T-helper 22 cell (primary cell): ENCODE measurements around the gene MED16.
A peak's percentile ranks its signal among the peaks of the same experiment; 100 is the strongest.
"Not testable (repeated sequence)": the region's sequence is repeated elsewhere in the genome, so short reads cannot be mapped to it uniquely, and the experiment has no call there.

ENCODE experiments used
- DNase-seq: peaks from one replicate; pipeline ENCODE4 v3.0.0-alpha.2; 2020; ENCODE audit warnings: low read depth

Gene MED16

DNA sequence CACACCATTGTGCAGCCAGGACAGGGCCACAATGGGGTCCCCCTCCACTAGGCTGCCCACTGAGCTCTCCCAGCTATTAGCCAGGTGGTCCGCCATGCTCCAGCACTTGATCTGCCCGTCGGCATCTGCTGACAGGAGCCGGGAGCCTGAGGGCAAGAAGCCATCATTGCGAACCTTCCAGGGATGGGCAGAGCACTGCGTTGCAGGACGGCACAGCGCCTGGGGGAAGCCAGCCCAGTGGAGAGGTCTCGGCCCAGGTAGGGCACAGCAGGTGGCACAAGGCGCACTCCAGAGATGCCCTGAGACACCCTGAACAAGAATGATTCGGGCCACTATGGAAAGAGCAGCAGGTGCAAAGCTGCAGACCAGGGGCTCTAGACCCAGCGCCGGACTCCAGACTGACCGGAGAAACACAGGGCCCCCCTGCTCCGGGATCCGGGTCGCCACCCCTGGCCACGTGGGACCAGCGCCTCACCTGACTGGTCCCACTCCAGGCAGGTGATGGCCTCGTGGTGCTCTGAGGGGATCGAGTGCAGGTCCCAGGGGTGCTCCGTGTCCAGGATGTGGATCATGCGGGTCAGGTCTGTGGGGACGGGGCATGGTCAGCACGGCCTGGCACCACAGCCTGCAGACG, 3.2 kb downstream of the MED16 start:
- DNase-seq, result no peak

DNA sequence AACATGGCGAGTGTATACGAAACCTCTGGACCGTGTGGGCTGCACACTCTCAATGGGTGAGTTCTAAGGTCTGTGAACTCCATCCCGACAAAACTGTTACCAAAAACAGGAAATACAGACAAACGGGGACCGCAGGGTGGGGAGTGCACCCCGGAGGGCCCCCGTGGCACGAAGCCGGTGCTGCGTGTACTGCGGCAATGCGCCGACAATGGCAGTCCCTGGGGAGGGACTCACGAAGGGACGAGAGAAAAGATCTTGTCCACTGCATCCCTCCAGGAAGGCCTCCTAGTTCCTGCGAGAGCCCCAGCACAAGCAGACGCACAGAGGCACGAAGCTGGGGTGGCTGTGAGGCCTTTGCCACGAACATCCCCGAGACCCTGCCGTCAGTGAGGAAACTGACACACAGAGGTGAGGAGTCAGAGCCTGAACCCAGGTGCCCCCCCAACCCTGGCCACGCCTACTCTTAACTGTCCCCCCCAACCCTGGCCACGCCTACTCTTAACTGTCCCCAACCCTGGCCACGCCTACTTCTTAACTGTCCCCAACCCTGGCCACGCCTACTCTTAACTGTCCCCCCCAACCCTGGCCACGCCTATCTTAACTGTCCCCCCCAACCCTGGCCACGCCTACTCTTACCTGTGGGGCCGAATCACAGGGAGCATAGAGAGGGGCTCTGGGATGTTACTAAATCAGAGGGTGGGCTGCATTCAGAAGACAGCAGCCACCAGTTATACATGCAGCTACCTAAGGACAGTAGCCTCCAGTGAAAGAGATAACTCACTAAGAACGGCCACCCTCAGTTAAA, 4.2 kb downstream of the MED16 start:
- DNase-seq, result peak; percentile 58

DNA sequence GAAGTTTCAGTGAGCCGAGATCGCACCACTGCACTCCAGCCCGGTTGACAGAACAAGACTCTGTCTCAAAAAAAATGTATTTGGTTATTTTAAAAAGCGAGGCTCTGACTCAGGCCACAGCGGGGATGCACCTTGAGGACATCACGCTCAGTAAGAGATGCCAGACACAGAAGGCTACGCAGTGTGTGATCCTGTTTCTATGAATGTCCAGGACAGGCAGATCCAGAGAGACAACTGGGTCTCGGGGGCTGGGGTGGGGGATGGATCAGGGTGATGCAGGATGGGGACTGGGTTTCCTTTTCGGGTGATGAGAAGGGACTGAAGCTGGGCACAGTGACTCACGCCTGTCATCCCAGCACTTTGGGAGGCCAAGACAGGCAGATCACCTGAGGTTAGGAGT, 5.4 kb downstream of the MED16 start:
- DNase-seq, result no peak

DNA sequence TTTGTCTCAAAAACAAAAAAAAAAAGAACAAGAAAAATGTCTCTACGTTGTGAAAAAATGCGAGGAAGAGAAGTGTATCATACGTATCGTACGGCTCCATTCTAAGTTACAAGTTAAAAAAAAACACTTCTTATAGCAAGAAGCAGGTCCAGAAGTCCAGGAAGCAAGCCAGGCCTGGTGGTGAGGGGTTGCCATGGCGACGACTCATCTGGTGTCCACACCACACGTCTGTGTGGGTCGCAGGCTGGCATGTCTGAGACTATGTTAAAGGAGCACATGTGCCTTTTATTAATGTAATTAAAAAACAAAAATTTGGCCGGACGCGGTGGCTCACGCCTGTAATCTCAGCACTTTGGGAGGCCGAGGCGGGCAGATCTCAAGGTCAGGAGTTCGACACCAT, 5.9 kb downstream of the MED16 start:
- no peak for DNase-seq

DNA sequence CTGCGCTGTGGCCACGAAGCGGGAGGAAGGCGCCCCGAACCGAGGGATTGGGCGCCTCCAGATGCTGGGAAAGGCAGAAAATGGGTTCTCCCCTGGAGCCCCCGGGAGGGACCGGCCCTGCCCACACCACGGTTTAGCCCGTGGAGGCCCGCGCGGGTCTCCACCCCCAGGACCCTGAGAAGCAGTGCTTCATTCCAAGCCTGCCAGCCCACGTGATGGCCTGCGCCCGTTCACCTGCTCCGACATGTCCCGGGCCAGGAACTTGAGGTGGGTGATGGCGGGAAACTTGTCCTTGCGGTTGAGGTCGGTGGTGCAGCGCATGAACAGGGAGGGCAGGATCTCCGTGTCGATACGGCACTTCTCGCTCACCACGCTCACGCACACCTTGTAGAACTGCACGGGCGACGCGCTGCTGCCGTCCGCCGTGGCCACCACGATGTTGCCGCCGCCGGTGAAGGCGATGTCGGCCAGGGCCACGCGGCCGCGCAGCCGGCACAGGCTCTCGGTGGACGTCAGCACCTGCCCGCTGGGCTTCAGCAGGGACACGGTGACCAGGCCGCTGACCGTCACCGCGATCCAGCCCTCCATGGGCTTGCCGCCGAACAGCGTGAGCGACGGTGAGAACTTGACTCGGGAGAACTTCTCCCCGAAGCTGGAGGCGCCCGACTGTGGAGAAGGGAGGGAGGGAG, 7.3 kb downstream of the MED16 start:
- DNase-seq, result no peak

DNA sequence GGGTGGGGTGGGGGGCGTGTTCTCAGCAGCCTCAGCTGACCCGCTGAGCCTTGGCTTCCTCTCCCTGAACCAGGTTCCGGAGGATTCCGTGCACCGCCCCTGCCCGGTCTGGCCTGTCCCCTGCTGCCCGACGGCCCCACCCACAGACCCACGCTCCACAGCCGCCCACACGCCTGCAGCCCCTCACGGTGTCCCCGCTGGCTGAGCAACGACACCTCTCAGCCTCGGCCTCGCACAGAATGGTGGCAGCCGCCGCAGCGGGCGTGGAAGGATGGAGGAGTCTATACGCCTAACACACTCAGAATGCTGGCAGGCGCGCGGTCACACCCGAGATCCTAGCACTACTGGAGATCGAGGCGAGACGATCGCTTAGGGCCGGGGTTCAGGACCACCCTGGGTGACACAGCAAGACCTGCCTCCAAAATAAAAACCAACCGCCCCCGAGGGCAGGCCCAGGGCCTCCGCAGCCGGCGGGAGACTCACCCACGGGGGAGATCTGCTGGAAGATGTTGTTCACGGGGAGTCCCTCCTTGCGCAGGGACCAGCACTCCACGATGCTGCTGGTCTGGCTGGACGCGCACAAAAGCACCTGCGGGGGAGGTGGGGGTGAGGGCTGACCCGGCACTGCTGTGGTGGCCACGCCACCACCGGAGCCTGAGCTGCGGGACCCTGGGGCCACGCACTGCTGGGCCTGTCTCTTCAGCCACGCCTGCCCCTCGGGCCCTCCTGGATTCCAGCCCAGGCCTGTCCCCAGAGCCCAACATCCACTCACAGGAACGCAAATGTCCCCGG, 8.4 kb downstream of the MED16 start:
- DNase-seq, result no peak

DNA sequence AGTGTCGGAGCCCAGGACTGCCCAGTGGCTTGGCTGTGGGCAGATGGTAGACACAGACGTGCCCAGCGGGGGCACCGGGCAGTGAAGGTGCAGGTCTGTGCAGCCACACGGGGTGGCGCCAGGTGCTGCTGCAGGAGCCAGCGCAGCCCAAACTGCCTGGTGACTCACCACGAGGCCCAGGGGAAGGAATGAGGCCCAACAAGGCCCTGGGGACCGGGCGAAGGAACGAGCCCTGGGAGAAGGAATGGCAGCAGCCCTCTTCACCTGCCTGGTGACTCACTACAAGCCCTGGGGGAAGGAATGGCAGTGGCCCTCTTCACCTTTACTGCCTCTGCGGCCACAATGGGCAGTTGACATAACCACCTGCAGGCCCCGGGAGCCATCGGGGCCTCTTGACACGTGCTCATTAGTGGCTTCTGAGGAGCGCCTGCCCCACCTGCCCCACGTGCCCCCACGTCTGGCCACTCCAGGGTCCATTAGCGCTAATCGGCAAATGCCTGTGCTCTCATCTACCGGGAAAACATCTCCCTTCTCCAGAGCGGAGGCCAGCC, 9.3 kb downstream of the MED16 start:
- DNase-seq, result no peak

DNA sequence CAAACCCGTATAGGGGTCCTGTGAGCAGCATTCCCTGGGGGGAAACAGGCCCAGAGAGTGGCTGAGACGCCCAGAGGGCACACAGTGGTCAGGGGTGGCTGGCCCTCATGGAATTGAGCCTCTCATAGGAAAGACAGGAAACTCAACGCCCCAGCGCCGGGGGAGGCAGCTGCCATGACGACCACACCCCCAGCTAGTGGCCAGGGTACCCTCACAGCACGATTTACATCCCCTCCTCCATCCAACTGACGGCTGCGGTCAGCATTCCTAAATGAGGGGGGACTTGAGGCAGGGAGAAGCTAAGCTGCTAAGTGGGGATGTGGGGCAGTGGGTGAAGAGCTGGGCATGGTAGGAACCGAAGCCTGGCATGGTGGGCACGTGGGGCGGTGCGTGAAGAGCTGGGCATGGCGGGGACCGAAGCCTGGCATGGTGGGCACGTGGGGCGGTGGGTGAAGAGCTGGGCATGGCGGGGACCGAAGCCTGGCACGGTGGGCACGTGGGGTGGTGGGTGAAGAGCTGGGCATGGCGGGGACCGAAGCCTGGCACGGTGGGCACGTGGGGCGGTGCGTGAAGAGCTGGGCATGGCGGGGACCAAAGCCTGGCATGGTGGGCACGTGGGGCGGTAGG, 10.0 kb downstream of the MED16 start:
- DNase-seq, result no peak

DNA sequence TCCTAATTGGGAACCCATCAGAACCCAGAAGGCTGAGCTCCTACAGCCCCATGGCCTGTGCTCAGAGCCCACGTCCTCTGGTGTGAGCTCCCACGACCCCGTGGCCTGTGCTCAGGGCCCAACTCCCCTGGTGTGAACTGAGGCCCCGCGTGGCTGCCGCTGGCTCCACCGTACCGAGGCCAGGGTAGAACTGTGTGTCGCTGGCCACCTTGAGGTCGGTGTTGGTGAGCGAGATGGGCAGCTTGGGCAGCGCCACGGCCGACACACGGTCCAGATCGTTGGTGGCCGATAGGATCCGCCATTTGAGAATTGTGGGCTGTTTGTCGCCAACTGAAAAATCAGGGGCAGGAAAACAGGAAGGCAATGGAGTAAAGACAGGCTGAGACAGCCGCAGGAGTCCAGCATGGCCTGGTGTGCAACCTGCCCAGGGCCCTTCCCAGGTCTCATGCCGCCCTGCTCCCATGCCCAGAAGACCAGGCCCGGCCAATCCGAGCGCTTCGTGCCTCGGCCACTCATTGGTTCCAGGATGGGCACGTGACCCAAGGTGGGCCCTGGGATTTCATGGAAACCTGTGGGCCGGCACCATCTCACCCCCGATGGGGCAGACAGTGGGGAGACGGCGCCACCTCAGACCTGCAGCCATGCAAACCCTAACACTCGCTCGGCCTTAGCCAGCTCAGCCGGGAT, 11.5 kb downstream of the MED16 start:
- DNase-seq, result no peak

DNA sequence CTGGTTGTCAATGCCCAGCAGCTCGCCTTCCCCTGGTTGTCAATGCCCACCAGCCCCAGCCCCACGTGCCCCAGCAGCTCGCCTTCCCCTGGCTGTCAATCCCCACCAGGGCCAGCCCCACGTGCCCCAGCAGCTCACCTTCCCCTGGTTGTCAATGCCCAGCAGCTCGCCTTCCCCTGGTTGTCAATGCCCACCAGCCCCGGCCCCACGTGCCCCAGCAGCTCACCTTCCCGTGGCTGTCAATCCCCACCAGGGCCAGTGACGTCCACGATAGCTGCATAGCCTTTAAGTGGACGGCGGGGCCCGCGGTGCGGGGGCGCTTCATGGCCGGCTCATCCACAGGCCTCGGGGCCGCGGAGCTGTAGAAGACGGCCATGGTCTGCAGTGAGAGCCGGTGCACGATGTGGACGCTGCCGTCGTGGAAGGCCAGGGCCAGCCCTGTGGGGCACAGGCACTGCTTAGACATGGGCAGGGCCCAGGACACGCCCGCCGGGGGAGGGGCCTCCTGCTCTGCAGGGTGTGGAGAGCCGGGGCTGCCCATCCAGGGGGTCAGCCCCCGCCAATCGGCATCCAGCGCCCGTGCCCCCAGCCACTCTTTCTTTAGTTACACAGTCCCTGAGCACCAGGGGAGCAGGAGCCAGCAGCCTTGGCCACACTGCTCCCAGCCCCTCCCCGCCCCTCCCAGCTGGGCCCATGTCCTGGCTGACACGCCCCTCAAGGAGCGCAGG, 13.1 kb downstream of the MED16 start:
- DNase-seq, result no peak

DNA sequence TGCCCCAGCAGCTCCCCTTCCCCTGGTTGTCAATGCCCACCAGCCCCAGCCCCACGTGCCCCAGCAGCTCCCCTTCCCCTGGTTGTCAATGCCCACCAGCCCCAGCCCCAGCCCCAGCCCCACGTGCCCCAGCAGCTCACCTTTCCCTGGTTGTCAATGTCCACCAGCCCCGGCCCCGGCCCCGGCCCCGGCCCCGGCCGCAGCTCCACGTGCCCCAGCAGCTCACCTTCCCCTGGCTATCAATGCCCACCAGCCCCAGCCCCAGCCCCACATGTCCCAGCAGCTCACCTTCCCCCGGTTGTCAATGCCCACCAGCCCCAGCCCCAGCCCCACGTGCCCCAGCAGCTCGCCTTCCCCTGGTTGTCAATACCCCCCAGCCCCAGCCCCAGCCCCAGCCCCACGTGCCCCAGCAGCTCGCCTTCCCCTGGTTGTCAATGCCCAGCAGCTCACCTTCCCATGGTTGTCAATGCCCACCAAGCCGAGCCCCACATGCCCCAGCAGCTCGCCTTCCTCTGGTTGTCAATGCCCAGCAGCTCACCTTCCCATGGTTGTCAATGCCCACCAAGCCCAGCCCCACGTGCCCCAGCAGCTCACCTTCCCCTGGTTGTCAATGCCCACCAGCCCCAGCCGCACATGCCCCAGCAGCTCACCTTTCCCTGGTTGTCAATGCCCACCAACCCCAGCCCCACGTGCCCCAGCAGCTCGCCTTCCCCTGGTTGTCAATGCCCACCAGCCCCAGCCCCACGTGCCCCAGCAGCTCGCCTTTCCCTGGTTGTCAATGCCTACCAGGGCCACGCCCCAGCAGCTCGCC, 14.0 kb downstream of the MED16 start:
- DNase-seq, result not testable (repeated sequence)

DNA sequence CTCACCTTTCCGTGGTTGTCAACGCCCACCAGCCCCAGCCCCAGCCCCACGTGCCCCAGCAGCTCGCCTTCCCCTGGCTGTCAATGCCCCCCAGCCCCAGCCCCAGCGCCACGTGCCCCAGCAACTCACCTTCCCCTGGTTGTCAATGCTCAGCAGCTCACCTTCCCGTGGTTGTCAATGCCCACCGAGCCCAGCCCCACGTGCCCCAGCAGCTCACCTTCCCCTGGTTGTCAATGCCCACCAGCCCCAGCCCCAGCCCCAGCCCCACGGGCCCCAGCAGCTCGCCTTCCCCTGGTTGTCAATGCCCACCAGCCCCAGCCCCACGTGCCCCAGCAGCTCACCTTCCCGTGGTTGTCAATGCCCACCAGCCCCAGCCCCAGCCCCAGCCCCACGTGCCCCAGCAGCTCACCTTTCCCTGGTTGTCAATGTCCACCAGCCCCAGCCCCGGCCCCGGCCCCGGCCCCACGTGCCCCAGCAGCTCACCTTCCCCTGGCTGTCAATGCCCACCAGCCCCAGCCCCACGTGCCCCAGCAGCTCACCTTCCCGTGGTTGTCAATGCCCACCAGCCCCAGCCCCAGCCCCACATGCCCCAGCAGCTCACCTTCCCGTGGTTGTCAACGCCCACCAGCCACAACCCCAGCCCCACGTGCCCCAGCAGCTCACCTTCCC, 14.9 kb downstream of the MED16 start:
- not testable (repeated sequence) for DNase-seq

DNA sequence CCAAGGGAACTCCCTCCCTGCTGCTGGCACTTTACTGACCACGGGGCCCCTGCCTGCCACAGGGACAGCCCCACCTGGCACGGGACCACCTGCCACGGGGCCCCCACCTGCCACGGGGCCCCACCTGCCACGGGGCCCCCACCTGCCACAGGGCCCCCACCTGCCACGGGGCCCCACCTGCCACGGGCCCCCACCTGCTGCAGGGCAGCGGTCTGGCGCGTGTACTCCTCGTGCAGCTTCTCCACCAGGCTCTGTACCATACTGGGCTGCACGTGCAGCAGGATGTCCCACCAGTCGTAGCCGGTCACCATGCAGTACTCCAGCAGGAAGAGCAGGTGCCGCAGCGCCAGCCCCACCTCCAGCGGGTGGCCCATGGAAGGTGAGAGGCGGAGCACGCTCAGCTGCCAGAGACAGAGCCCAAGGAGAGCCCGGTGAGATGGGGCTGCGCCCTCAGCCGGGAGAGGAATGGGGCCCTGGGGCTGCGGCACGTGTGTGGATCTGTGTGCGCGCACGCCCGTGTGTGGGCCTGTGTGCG, 16.1 kb downstream of the MED16 start:
- no peak for DNase-seq

DNA sequence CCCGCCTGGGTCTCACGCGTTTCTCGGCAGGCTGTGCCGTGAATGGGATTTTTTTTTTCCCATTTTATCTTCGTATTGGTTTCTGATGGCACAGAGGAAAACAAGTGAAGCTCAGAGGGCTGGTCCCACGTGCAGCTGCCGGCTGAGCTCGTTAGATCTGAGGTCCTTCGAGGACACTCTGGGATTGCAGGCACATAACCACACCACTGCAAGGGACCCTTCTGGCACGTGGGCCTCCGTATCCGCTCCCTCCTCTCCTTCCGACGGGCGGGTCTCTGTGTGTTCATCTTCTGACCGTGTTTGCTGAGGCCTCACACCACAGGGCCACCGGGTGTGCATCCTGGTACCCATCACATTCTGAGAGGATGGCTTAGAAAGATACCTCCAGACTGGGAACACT, 16.9 kb downstream of the MED16 start:
- no peak for DNase-seq

DNA sequence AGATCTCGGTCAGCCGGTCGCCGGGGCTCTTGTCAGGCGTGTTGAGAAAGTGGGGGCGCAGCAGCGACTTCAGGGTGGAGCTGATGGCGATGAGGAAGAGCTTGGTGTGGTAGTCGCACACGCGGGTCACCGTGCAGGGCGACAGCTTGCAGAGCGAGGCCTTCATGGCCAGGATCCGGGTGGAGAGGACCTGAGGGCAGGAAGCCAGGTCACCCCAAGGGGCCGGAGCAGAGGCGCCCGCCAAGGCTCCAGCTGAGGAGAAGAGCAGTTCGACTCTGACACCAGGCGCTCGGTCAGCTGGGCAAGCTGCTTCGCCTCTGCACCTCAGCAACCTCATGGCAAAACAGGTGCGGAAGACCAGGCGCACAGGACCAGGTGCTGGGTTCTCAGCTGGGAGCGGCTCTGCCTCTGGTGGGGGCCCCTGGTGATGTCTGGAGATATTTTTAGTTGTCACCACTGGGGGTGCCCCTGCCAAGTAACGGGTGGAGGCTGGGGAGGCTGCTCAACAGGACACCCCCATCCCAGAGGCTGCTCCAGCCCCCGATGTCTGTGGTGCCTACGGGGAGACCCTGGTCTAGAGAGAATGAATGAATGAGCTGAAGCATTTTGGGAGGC, 17.6 kb downstream of the MED16 start:
- no peak for DNase-seq

DNA sequence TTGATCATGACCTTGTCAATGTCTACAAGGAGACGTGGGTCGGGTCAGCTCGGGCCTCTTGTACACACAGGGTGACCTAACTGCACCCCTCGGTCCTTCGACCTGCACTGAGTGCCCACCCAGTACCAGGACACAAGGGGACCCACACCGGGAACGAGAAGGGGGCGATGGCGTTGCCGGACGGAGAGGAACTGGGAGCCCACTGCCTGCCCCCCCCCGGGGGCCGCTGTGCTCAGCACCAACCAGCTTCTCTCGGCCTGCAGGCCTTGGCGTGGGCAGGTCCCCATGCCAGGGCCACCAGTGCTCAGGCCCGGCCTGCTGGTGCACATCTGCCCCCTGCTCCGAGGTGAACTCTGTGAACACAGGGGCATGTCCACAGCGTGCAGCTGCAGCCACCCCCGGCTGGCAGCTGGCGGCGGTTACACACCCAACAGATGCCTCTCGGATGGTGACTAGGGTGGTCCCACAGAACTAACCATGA, 19.4 kb downstream of the MED16 start:
- no peak for DNase-seq

DNA sequence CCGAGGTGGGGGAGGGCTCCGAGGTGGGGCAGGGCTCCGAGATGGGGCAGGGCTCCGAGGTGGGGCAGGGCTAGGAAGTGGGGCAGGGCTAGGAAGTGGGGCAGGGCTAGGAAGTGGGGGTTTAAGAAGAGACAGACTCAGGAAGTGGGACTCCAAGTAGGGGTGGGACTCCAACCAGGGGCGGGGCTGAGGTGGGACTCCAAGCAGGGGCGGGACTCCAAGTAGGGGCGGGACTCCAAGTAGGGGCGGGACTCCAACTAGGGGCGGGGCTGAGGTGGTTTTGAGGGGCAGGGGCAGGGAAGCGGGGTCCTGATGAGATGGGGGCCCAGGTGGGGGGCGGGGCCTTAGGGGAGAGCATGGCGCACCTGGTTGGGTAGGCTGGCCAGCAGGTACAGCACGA, 19.9 kb downstream of the MED16 start:
- peak; percentile 82 for DNase-seq
